ENCODE measurements around the gene CYP2F1.
A peak's percentile ranks its signal among the peaks of the same experiment; 100 is the strongest.
"Not testable (repeated sequence)": the region's sequence is repeated elsewhere in the genome, so short reads cannot be mapped to it uniquely, and the experiment has no call there.

Gene CYP2F1

GRCh38 chr19:41126765-41127203 lies 12.6 kb downstream of the CYP2F1 start:
- FAIRE-seq; DNase-seq (ENCODE audit: insufficient read length, low spot score): not testable (repeated sequence)

- not testable (repeated sequence) for DNase-seq (ENCODE audit: insufficient read length, low spot score); FAIRE-seq
Measured at GRCh38 chr19:41127362-41127761, 13.1 kb downstream of the CYP2F1 start.

- DNase-seq (ENCODE audit: insufficient read length, low spot score) = not testable (repeated sequence)
- FAIRE-seq = peak; percentile 49
Measured at GRCh38 chr19:41127801-41128300, 13.6 kb downstream of the CYP2F1 start.

- no peak for FAIRE-seq
- no peak for DNase-seq (ENCODE audit: insufficient read length, low spot score)
Measured at GRCh38 chr19:41128692-41129091, 14.5 kb downstream of the CYP2F1 start.

- DNase-seq (ENCODE audit: insufficient read length, low spot score) = no peak
- FAIRE-seq = no peak
Measured at GRCh38 chr19:41131186-41131585, 17.0 kb downstream of the CYP2F1 start.

- no peak for FAIRE-seq
- no peak for DNase-seq (ENCODE audit: insufficient read length, low spot score)
Measured at GRCh38 chr19:41133260-41133659, 19.0 kb downstream of the CYP2F1 start.

- no peak for FAIRE-seq
- DNase-seq (ENCODE audit: insufficient read length, low spot score) = no peak
Measured at GRCh38 chr19:41134616-41135015, 20.4 kb downstream of the CYP2F1 start.

- peak; percentile 98 for FAIRE-seq
- DNase-seq (ENCODE audit: insufficient read length, low spot score) = not testable (repeated sequence)
Measured at GRCh38 chr19:41135390-41136384, 21.5 kb downstream of the CYP2F1 start.

- DNase-seq (ENCODE audit: insufficient read length, low spot score) (no peak), FAIRE-seq (no peak)
Measured at GRCh38 chr19:41136636-41137455, 22.6 kb downstream of the CYP2F1 start.

- FAIRE-seq (peak; percentile 84), DNase-seq (ENCODE audit: insufficient read length, low spot score) (peak; percentile 35)
Measured at GRCh38 chr19:41144403-41144802, 30.2 kb downstream of the CYP2F1 start.

GRCh38 chr19:41149831-41150230 lies 35.6 kb downstream of the CYP2F1 start:
- FAIRE-seq = no peak
- DNase-seq (ENCODE audit: insufficient read length, low spot score) = no peak

GRCh38 chr19:41150986-41151385 lies 36.8 kb downstream of the CYP2F1 start:
- not testable (repeated sequence) for FAIRE-seq; DNase-seq (ENCODE audit: insufficient read length, low spot score)

- FAIRE-seq (no peak), DNase-seq (ENCODE audit: insufficient read length, low spot score) (no peak)
Measured at GRCh38 chr19:41154060-41154459, 39.8 kb downstream of the CYP2F1 start.

GRCh38 chr19:41156207-41156606 lies 42.0 kb downstream of the CYP2F1 start:
- DNase-seq (ENCODE audit: insufficient read length, low spot score) (no peak), FAIRE-seq (no peak)

GRCh38 chr19:41159881-41160280 lies 45.6 kb downstream of the CYP2F1 start:
- DNase-seq (ENCODE audit: insufficient read length, low spot score) = no peak
- no peak for FAIRE-seq

GRCh38 chr19:41161903-41162302 lies 47.7 kb downstream of the CYP2F1 start:
- DNase-seq (ENCODE audit: insufficient read length, low spot score) (no peak), FAIRE-seq (no peak)

- FAIRE-seq = no peak
- no peak for DNase-seq (ENCODE audit: insufficient read length, low spot score)
Measured at GRCh38 chr19:41166944-41167804, 52.9 kb downstream of the CYP2F1 start.

- DNase-seq (ENCODE audit: insufficient read length, low spot score) = no peak
- FAIRE-seq = no peak
Measured at GRCh38 chr19:41172297-41173164, 58.3 kb downstream of the CYP2F1 start.

- DNase-seq (ENCODE audit: insufficient read length, low spot score) (no peak), FAIRE-seq (no peak)
Measured at GRCh38 chr19:41174297-41174928, 60.2 kb downstream of the CYP2F1 start.
